ENCODE measurements around the gene RUFY1.
"Not testable (repeated sequence)": the region's sequence is repeated elsewhere in the genome, so short reads cannot be mapped to it uniquely, and the experiment has no call there.

Gene RUFY1, protein sequence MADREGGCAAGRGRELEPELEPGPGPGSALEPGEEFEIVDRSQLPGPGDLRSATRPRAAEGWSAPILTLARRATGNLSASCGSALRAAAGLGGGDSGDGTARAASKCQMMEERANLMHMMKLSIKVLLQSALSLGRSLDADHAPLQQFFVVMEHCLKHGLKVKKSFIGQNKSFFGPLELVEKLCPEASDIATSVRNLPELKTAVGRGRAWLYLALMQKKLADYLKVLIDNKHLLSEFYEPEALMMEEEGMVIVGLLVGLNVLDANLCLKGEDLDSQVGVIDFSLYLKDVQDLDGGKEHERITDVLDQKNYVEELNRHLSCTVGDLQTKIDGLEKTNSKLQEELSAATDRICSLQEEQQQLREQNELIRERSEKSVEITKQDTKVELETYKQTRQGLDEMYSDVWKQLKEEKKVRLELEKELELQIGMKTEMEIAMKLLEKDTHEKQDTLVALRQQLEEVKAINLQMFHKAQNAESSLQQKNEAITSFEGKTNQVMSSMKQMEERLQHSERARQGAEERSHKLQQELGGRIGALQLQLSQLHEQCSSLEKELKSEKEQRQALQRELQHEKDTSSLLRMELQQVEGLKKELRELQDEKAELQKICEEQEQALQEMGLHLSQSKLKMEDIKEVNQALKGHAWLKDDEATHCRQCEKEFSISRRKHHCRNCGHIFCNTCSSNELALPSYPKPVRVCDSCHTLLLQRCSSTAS
- total RNA-seq = 39.7 to 81.7 (median 52.9) reads per million in 3 experiments

DNA sequence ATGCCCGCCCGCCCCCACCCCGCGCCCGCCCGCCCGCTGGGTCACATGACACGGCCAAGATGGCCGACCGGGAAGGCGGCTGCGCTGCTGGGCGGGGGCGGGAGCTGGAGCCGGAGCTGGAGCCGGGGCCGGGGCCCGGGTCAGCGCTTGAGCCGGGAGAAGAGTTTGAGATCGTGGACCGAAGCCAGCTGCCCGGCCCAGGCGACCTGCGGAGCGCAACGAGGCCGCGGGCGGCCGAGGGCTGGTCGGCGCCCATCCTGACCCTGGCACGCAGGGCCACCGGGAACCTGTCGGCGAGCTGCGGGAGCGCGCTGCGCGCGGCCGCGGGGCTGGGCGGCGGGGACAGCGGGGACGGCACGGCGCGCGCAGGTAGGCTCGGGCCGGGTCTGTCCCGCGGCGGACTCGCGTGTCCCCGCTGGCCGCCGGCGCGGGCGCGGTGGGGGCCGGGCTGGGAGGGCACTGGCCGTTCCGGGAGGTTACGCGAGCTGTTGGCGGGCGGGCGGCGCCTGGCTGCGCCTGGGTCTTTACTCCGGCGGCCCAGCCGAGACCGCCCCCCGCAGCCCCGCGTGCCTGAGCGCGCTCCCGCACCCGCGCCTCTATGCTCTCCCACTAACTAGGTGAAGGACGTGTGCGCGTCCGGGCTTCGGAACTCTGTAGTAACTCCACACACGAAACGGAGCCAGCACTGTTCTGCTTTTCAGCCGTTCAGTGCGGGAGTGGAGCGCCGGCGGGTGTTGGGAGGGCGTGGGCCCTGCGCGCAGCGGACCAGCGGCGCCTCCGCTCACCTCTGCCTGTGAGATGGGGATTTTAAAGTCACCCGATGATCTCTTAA is at the start of gene RUFY1:
RUFY1 (plus strand) TSS at position 44 of the 832 bp plus-strand sequence; CDS start at position 60, 16 bp downstream.
- peak; percentile 81 for DNase-seq

DNA sequence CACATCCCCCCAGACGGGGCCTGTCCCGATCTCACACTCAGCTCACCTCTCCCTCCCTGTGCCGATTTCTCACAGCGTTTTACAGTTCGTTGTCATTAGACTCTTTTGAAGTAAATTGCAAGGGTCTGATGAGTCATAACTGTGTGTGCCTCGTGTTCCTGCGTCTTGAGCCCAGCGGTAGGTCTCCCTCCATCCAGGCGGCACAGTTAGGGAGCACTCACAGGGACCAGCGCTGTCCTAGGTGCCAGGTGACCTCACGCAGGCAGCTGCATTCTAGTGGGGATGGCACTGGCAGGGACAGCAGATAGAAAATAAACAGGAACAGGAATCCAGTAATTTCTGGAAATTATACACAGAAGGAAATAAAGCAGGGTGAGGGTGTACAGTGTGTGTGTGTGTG is 48.4 kb upstream of the RUFY1 start:
- DNase-seq = not testable (repeated sequence)

DNA sequence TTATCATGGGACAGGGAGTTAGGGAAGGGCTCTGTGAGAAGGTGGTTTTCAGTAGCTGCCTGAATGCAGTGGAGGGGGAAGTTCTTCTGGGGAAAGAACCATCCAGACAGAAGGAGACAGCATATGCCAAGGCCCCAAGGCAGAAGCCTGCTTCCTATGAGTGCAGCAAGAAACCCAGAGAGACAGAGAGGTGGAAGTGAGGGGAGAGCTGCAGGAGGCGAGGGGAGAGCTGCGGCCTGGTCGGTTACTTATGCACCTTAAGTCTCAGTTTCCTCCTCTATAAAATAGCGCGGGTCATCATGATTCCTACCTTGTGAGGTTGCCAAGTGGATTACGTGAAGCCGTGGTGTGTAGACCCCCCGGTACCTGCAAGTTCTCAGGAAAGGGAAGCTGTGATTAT is 47.9 kb upstream of the RUFY1 start:
- not testable (repeated sequence) for DNase-seq

DNA sequence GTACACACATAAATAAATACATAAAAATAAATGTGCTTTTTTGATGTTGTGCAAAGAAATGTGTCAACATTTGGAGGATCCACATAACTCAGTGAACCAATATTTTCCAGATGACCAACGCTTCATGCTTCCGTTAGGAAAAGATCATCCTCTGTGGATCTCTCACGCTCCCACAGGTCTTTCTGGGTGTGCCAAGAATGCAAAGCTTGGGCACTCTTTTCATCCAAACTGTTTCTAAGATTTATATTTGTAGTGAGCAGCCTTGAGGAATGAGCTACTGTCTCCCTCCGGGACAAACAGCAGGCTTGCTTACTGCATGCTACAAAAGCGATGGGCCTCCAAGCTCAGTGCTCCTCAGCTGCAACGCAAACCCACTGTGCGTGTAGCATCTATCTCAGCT is 46.2 kb upstream of the RUFY1 start:
- DNase-seq = no peak

DNA sequence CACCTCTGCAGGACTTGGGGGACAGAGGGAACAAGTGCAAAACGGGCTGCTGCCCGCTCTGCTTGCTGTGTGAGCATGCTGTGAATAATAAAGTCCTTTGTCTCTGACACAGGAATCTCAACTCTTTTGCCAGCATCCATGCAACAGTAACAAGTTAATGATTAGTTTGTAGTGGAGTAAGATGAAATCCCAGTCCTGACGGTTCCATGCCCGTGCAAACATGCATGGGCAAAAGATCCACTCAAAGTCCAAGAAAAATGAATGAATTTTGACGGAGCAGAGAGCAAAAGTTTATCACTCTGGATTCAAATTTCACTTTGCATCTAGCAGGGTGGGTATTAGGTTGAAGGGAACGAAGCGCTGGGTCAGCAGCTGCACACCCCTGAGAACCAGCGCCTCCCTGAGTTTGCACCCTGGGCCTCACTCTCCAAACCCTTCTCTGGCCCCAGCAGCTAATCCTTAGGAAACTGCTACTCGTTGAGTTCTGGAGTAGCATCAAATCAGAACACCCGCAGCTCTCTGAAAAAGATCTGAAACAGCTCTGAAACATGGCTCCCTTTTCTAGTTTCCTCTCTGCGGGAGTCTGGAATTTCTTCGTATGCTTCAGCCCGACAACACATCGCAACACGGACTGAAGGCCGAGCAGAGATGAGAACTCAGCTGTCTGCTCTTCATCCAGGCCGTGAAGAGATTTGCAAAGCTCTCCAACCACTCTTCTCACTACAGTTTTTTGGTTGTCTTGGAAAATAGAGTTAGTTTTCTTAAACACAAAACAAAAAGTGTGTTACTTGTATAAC is 45.6 kb upstream of the RUFY1 start:
- no peak for DNase-seq

DNA sequence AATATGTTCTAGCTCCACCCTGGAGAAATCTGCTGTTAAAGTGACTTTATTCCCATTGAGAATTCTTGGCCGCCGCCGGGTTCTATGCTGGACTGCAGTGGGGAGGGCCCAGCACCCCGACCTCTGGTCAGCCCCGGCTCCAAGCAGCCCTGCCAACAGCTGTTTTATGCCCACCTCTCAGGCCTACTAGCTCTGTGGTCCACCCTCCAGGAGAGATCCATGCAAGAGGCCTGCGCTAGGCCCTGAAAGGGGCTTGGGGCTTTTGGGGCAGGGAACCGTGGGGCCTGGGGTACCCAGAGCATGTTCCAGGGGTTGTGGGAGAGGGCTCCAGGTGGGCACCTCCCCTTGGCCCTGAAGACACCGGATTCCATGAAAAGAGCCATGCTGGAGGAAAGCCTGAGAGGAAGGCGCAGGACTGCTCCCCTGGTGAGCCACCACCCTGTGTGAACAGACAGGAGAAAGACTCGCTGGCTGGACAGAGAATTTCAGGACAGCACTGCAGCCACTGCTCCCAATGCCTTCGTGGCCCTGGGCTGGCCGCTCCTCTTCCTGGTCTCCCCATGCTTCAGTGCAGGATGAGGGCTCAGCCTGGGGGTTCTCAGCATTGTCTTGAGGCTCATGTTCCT is 44.6 kb upstream of the RUFY1 start:
- no peak for DNase-seq

DNA sequence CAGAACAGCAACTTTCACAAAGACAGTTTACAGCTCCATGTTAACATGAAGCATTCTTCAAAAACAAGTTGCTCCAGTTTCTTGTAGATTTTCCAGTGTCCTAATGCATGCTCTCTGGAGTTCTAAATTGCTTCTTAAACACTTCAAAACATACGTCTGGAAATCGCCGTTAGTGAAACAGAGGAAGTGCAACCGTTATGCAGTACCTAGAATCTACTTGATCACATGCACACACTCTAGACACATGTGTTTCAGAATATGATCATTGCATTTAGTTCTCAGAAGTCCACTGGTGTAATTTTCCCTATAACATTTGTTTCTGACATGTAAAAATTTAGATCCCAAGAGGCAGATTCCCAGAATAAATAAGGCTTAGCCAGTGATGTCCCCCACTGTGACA is 41.1 kb upstream of the RUFY1 start:
- no peak for DNase-seq

DNA sequence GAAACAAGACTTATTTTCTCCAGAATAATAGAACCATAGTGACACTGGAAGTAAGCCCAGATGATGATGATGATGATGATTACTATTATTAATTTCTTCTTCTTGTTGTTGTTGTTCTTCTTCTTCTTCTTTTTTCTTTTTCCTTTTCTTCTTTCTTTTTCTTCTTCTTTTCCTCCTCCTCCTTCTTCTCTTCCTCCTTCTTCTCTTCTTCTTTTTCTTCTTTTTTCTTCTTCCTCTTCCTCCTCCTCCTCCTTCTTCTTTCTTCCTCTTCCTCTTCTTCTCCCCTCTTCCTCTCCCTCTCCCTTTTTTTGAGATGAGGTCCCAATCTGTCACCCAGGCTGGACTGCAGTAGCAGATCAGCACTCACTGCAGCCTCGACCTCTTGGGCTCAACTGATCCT is 40.5 kb upstream of the RUFY1 start:
- no peak for DNase-seq

DNA sequence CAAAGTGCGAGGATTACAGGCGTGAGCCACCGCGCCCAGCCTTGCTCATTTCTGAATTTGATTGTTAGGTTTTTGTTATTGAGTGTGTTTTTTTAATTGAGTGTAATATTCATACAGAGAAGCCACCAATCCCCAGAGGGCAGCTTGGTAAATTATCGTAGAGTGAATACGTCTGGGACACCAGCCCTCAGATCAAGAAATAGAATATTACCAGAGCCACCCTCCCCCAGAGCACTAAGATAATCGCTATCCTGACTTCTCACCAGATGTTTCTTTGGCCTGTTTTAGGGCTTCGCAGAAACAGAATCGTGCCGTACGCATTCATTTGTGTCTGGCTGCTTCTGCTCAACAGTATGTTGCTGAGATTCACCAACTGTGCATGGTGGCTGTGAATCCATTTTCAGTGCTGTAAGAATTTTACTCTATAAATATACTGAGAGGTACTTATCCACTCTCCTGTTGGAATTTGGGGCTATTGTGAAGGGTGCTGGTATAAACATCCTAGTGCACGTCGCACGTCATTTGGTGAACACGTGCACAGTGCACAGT is 37.8 kb upstream of the RUFY1 start:
- no peak for DNase-seq

DNA sequence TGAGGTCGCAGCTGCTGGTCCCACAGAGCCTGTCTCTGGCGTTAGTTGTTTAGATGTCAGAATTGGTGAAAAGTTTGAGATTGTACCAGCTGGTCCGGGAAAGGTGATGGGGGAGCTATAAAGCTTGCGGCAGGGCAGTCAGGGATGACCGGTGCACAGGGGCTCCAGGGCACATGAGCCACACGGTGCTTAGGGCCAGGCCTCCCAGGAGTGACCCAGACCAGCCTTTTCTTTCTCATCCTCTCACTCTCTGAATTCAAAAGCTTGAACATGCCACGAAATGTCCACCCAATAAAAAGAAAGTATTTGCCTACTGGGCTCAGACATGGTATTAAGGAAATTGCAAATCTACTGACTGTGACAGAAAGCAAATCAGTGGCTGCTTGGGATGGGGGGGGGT is 34.9 kb upstream of the RUFY1 start:
- DNase-seq = not testable (repeated sequence)

DNA sequence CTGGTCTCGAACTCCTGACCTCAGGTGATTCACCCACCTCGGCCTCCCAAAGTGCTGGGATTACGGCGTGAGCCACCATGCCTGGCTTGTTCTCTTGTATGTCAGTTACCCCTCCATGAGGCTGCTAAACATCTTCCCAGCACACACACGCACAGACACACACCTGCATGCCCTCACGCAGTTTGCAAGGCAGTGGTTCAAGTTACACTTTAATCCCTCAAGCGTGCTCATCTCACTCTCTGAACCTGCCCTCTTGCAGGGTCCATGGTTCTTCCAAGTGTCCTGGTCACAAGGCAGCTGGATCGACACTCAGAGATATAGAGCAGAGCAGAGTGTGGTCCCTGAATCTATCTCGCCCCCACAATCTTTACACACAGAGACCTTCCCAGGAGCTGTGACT is 34.1 kb upstream of the RUFY1 start:
- no peak for DNase-seq

DNA sequence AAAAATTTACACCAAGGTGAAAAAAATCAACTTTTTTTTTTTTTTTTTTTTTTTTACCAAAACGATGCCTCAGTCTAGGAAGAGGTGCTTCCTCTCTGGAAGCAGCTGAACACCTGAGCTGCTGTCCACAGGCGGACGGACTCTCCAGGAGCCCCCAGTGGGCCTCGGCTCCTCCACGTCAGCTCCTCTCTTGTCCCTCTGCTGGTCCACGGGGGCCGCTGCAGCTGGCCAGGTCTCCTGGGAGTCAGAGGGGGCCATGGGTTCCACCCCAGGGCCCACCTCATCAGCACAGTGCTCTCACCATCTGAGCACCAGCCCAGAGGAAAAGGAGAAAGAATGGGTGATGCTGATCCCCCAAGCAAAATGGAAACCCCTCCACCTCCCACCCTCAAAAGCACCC is 32.6 kb upstream of the RUFY1 start:
- DNase-seq = not testable (repeated sequence)

DNA sequence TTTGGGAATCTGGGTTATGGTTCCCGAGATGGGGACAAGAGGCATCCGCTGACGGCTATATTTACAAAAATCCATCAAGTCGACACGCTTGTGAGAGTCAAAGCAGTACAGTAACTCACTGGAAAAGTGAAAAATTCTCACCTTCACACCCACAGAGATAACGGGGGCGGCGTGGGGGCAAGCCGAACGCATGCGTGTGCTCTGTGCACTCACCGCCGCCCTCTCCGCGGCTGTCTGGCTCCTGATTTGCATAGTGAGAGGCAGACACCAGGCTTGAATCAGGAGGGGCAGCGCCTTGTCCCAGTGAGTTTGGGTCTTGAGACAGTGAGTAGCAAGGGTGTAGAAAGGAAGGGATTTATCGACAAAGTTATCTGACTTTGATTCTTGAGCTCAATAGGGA is 32.0 kb upstream of the RUFY1 start:
- not testable (repeated sequence) for DNase-seq

DNA sequence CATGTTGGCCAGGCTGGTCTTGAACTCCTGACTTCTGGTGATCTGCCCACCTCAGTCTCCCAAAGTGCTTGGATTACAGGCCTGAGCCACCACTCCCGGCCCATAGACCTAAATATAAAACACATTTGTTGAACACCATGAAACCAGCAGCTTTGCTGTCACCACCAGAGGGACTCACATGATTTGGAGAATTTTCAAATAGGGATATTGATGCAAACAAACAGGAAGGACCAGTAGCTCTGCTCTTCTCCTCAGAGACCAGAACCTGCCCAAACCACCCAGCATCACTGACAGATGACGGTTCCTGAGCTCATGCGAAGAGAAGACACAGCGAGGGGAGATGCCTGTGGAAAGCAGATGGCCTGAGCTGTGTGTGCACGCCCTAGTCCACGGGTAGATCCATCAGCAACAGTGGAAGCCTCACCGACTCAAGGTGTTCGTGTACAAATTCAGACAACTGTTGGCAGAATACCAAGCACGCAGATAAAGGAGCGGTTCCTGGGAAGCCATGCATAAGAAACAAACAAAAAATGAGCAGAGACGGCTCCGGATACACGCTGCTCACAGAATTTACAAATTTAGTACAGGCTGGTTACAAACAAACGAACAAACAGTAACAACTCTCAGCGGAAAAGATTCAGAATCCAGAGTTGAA is 30.8 kb upstream of the RUFY1 start:
- DNase-seq = not testable (repeated sequence)

DNA sequence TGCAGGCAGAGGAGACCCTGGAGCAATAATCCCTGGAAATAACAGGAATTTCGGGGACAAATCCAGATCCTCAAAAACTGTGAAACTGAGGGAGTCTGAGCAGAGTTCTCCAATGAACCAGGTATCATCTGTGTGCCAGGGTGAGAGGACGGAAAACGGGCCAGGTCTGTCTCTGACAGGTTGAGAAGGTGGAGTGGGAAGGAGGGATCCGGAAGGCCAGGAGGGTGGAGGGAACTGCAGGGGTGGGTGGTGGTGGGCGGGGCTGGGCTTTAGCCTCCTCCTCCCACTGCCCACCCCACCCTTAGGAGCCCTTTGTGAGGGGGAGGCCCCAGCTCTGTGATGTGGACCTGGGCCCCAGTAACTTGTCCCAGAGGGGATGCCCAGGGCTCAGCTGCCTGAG is 28.2 kb upstream of the RUFY1 start:
- not testable (repeated sequence) for DNase-seq

DNA sequence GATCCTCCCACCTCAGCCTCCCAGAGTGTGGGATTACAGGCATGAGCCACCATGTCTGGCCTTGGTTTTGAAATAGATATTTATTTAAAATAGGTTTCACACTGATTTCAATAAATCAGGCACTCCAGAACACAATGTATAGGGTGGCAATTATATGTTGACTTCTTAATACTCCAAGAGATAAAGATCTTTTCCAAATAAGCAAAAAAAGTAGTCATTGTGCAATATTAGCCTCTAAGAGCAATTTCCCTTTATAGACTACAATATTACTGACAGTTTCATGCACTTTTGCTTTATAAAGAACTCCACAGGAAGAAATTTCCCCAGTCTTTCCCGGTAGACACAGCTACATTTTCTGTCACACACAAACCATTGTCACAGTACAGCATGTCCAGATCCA is 23.4 kb upstream of the RUFY1 start:
- DNase-seq = no peak

DNA sequence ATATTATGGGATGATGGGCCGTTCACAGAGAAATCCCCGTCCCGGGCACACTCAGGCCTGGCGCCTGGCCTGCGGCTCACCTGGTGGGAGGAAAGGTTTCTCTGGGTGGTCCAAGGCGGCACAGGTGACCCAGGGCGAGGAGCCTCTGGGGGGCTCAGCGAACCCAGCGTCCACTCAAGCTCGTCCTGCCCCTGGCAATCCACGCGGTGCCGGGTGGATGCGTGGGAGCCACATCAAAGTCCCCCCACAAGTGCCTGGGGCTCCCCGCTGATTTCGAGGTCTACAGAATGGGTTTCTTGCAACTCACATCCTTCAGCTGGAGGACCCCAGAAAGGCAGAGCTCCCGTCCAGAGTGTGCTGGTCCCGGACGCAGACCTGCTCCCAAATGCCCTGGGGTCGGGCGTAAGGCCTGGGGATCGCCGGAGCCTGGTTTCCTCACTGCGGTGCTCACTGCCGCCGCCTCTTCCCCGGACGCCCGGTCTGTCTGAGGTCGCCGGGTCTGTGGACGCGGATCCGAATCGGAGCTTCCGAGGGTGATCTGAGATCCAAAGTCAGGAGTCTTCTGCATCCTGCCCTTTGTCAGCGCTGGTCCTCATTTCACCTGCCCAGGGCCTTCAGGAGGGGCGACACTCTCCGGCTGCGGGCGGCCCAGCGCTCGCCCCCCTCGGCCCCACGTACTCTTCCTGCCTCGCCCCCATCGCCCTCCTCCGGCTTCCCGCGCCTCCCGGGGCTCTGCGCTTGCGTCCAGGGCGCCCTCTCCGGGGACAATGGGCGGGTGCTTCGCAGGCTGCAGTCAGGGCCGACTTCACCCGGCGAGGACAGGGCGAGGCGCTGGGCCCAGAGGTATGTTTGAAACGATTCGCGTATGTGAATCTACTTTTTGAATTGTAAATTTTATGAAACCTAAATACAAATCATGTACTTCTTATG is 20.0 kb upstream of the RUFY1 start:
- DNase-seq = peak; percentile 20

DNA sequence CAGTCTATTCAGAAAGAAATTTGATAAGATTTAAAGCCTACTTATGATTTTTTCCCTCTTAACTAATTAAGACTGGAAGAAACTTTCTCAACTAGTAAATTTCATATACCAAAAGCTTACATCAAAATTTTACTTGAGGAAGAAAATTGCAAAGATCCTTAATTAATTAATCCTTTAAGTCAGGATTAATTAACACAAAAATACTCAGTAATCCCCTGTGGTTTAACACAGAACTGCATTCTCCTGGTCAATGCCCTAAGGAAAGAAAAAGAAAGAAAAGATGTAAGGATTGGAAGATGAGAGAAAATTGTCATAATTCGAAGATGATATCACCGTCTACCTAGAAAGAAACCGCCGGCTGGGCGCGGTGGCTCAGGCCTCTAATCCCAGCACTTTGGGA is 17.3 kb upstream of the RUFY1 start:
- DNase-seq = no peak

DNA sequence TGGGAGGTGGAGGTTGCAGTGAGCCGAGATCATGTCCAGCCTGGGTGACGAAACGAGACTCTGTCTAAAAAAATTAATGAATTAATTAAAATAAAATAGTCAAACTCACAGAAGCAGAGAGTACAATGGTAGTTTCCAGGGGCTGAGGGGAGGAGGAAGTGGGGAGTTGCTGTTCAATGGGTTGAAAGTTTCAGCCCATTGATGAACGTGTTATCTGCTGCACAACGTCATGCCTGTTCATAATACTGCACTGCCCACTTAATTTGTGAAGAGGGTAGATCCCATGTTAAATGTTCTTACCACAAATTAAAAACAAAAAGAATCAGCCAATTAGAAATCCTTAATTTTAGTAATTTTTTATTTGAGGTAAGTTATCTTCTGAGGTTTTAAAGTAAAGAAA is 16.4 kb upstream of the RUFY1 start:
- DNase-seq = no peak

DNA sequence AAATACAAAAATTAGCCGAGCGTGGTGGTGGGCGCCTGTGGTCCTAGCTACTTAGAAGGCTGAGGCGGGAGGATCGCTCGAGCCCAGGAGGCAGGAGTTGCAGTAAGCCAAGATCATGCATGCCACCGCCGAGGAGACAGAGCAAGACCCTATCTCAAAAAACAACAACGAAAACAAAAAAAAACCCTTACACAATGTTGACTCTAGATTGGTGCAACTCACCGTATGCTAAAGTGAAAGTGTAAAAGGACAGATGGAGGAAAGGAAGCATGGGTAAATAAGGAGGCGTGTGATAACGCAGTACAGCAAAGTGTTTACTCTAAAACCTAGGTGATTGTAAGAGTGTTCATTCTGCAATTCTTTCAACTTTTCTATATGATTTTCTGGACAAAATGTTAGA is 15.9 kb upstream of the RUFY1 start:
- no peak for DNase-seq
